HG03025 (cell line): ENCODE results near the gene FOXF1.

Experiments used
- ATAC-seq: cut with Tn5 transposase; IDR thresholded peaks from one replicate; pipeline ENCODE4 v1.9.1; 2021; ENCODE audit warnings: mild to moderate bottlenecking, moderate library complexity; ENCODE audit not compliant: unreplicated experiment, low FRiP score

The FOXF1 gene

GRCh38 chr16:86510465-86511261, at the start of gene FOXF1:
Gene FOXF1, plus strand, starts transcription at chr16:86510527. Its CDS starts 43 bp downstream, at chr16:86510570.
- no peak for ATAC-seq

GRCh38 chr16:86461037-86461436, 49.3 kb upstream of the FOXF1 start:
- no peak for ATAC-seq

GRCh38 chr16:86462334-86463084, 47.8 kb upstream of the FOXF1 start:
- no peak for ATAC-seq

GRCh38 chr16:86464044-86464443, 46.3 kb upstream of the FOXF1 start:
- no peak for ATAC-seq

GRCh38 chr16:86465434-86465833, 44.9 kb upstream of the FOXF1 start:
- ATAC-seq = no peak

GRCh38 chr16:86466696-86467406, 43.5 kb upstream of the FOXF1 start:
- no peak for ATAC-seq

- ATAC-seq = no peak
These were observed 42.8 kb upstream of the FOXF1 start for GRCh38 chr16:86467490-86467889.

- no peak for ATAC-seq
These were observed 39.4 kb upstream of the FOXF1 start for GRCh38 chr16:86470964-86471363.

- no peak for ATAC-seq
These were observed 38.4 kb upstream of the FOXF1 start for GRCh38 chr16:86471896-86472295.

- no peak for ATAC-seq
These were observed 38.0 kb upstream of the FOXF1 start for GRCh38 chr16:86472366-86472765.

- ATAC-seq = no peak
These were observed 33.3 kb upstream of the FOXF1 start for GRCh38 chr16:86476956-86477534.

- ATAC-seq = no peak
These were observed 32.7 kb upstream of the FOXF1 start for GRCh38 chr16:86477642-86478041.

- no peak for ATAC-seq
These were observed 31.5 kb upstream of the FOXF1 start for GRCh38 chr16:86478779-86479178.

GRCh38 chr16:86479419-86479818, 30.9 kb upstream of the FOXF1 start:
- ATAC-seq = no peak

GRCh38 chr16:86480444-86480843, 29.9 kb upstream of the FOXF1 start:
- ATAC-seq = no peak

GRCh38 chr16:86481607-86482006, 28.7 kb upstream of the FOXF1 start:
- ATAC-seq = no peak

- ATAC-seq = no peak
These were observed 26.1 kb upstream of the FOXF1 start for GRCh38 chr16:86484240-86484639.

GRCh38 chr16:86485746-86486145, 24.6 kb upstream of the FOXF1 start:
- no peak for ATAC-seq

- no peak for ATAC-seq
These were observed 19.3 kb upstream of the FOXF1 start for GRCh38 chr16:86490859-86491639.

- ATAC-seq = no peak
These were observed 18.7 kb upstream of the FOXF1 start for GRCh38 chr16:86491640-86492023.
